Measurements from ENCODE around the gene CYP39A1.
A peak's percentile ranks its signal among the peaks of the same experiment; 100 is the strongest.

DNA sequence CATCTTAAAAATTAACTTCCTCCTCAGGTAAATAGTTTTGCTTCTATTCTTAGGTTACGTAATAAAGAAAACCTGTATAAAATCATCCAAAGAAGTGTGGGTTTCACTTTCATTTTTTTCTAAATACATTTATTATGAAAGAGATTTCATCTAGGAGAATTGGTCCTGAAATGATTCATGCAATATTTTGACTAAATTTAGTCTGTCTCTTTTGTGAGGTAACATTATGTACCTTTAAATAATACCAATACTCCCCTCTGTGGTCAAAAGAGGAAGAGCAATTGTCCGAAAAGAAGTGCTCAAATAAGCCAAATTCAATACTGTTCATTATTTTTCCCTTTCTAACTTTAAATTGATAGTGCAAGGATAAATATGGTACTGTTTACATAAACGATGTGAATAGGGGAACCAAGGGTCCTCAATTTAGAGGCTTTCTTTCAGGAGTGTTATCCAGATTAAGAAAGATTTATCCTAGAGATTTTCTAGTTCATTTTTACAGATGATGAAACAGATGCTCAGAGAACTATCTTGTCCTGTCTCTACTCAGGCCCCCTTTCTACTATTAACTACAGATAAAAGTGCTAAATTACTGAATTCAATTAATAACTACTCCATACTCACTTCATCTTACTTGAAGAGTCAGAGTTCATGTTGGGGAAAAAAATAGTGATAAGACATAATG is 26.2 kb downstream of the CYP39A1 start:
- TF ChIP-seq, protein P1, sequence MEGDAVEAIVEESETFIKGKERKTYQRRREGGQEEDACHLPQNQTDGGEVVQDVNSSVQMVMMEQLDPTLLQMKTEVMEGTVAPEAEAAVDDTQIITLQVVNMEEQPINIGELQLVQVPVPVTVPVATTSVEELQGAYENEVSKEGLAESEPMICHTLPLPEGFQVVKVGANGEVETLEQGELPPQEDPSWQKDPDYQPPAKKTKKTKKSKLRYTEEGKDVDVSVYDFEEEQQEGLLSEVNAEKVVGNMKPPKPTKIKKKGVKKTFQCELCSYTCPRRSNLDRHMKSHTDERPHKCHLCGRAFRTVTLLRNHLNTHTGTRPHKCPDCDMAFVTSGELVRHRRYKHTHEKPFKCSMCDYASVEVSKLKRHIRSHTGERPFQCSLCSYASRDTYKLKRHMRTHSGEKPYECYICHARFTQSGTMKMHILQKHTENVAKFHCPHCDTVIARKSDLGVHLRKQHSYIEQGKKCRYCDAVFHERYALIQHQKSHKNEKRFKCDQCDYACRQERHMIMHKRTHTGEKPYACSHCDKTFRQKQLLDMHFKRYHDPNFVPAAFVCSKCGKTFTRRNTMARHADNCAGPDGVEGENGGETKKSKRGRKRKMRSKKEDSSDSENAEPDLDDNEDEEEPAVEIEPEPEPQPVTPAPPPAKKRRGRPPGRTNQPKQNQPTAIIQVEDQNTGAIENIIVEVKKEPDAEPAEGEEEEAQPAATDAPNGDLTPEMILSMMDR (conservative IDR thresholded peaks at IDR 0.05; ENCODE audit: low read depth in 2 of 2): peak in 1 of 2 experiments; percentile 72; a peak in 3 of 4 replicates
- TF ChIP-seq ETS1 (IDR thresholded peaks at IDR 0.05) (no peak), EZH2 (IDR thresholded peaks at IDR 0.05; ENCODE audit: low read depth, unreplicated experiment) (no peak), EZH2phosphoT487 (IDR thresholded peaks at IDR 0.05; ENCODE audit: unreplicated experiment) (no peak), CREB1 (CRISPR knock-in tag; IDR thresholded peaks at IDR 0.05; ENCODE audit: low read depth) (no peak)
